ENCODE results near the gene SMARCA4. TPM values are rescaled to one million over a fixed set of nuclear protein-coding genes. Genes with fewer than 3 reads are reported as not detected.

SMARCA4 gene
- total RNA-seq, 1 donor from 2014 or later, result 238 TPM

DNA sequence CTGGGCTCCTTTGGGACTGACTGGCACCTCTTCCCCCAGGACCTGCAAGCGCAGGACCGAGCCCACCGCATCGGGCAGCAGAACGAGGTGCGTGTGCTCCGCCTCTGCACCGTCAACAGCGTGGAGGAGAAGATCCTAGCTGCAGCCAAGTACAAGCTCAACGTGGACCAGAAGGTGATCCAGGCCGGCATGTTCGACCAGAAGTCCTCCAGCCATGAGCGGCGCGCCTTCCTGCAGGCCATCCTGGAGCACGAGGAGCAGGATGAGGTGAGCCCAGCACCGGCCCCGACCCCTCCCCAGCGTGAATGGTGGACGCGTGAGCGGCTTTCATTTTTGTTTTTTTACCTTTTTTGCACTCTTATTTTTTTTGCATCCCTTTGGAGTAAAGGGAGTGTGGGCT lies 72.4 kb downstream of the SMARCA4 start:
- peaks cover 57% of the 10 kb centered on the region for H3K36me3 Mint-ChIP-seq (ENCODE audit: low read depth, unreplicated experiment)
- H3K4me3 Mint-ChIP-seq (ENCODE audit: unreplicated experiment), result peak overlapping the region; percentile 59
- TF ChIP-seq, protein P1, sequence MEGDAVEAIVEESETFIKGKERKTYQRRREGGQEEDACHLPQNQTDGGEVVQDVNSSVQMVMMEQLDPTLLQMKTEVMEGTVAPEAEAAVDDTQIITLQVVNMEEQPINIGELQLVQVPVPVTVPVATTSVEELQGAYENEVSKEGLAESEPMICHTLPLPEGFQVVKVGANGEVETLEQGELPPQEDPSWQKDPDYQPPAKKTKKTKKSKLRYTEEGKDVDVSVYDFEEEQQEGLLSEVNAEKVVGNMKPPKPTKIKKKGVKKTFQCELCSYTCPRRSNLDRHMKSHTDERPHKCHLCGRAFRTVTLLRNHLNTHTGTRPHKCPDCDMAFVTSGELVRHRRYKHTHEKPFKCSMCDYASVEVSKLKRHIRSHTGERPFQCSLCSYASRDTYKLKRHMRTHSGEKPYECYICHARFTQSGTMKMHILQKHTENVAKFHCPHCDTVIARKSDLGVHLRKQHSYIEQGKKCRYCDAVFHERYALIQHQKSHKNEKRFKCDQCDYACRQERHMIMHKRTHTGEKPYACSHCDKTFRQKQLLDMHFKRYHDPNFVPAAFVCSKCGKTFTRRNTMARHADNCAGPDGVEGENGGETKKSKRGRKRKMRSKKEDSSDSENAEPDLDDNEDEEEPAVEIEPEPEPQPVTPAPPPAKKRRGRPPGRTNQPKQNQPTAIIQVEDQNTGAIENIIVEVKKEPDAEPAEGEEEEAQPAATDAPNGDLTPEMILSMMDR (IDR thresholded peaks at IDR 0.05; ENCODE audit: unreplicated experiment), result no peak
- no peaks in the 10 kb centered on the region for H3K4me1 Mint-ChIP-seq (ENCODE audit: unreplicated experiment)
- H3K9me3 Mint-ChIP-seq (ENCODE audit: unreplicated experiment), result no peaks in the 10 kb centered on the region
- no peak for DNase-seq (ENCODE audit: low spot score)
- H3K27me3 Mint-ChIP-seq (ENCODE audit: unreplicated experiment), result peaks cover 4% of the 10 kb centered on the region
- H3K27ac Mint-ChIP-seq (ENCODE audit: unreplicated experiment), result no peak overlapping the region

GRCh38 chr19:11033763-11034162 lies 72.9 kb downstream of the SMARCA4 start:
- Mint-ChIP-seq H3K27me3 (ENCODE audit: unreplicated experiment) (peaks cover 7% of the 10 kb centered on the region), H3K4me1 (ENCODE audit: unreplicated experiment) (no peaks in the 10 kb centered on the region), H3K4me3 (ENCODE audit: unreplicated experiment) (no peak overlapping the region), H3K36me3 (ENCODE audit: low read depth, unreplicated experiment) (peaks cover 62% of the 10 kb centered on the region), H3K9me3 (ENCODE audit: unreplicated experiment) (no peaks in the 10 kb centered on the region), H3K27ac (ENCODE audit: unreplicated experiment) (no peak overlapping the region)
- TF ChIP-seq, protein P1 (IDR thresholded peaks at IDR 0.05; ENCODE audit: unreplicated experiment), result no peak
- DNase-seq (ENCODE audit: low spot score), result no peak

DNA sequence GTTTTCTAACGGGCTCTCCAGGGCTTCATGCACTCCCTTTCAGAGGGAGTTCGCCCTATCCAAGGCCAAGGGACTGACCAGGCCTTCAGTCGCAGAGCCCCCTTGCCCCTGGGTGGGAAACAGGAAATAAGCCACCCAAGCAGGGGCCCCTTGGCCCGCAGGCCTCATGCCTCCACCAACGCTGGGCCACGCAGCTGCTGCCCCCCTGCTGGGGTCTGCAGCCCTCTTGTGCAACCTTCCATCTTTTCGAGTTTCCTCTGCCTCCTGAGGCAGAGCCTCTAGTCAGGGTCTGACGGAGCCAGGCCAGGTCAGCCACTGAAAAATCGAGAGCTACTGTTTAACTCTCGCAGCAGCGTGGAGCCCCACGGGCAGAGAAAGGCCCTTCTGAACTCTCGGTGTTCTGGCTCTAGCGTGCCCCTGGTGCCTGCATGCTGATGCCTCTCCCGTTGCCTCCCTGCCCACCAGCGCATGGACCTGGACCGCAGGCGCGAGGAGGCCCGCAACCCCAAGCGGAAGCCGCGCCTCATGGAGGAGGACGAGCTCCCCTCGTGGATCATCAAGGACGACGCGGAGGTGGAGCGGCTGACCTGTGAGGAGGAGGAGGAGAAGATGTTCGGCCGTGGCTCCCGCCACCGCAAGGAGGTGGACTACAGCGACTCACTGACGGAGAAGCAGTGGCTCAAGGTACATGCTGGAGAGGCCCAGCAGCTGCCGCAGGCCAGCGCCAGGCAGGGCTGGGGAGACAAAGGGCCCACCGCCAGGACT lies 73.8 kb downstream of the SMARCA4 start:
- no peak for DNase-seq (ENCODE audit: low spot score)
- TF ChIP-seq, protein P1 (IDR thresholded peaks at IDR 0.05; ENCODE audit: unreplicated experiment), result no peak
- Mint-ChIP-seq H3K4me3 (ENCODE audit: unreplicated experiment) (no peak overlapping the region), H3K9me3 (ENCODE audit: unreplicated experiment) (no peaks in the 10 kb centered on the region), H3K27ac (ENCODE audit: unreplicated experiment) (no peak overlapping the region), H3K4me1 (ENCODE audit: unreplicated experiment) (no peaks in the 10 kb centered on the region), H3K27me3 (ENCODE audit: unreplicated experiment) (peaks cover 7% of the 10 kb centered on the region), H3K36me3 (ENCODE audit: low read depth, unreplicated experiment) (peaks cover 66% of the 10 kb centered on the region)

- peak overlapping the region; percentile 16 for H3K4me3 Mint-ChIP-seq (ENCODE audit: unreplicated experiment)
- H3K9me3 Mint-ChIP-seq (ENCODE audit: unreplicated experiment), result no peaks in the 10 kb centered on the region
- H3K4me1 Mint-ChIP-seq (ENCODE audit: unreplicated experiment), result no peaks in the 10 kb centered on the region
- H3K27ac Mint-ChIP-seq (ENCODE audit: unreplicated experiment), result peak overlapping the region; percentile 41
- H3K36me3 Mint-ChIP-seq (ENCODE audit: low read depth, unreplicated experiment), result peaks cover 62% of the 10 kb centered on the region
- DNase-seq (ENCODE audit: low spot score), result peak; percentile 90
- H3K27me3 Mint-ChIP-seq (ENCODE audit: unreplicated experiment), result peaks cover 7% of the 10 kb centered on the region
- TF ChIP-seq, protein P1 (IDR thresholded peaks at IDR 0.05; ENCODE audit: unreplicated experiment), result peak; percentile 75
Measured at GRCh38 chr19:11035441-11036377, 74.9 kb downstream of the SMARCA4 start.
